Osteocyte (in vitro differentiated cells): ENCODE measurements around the gene THSD7A. TPM values are rescaled to one million over a fixed set of nuclear protein-coding genes. Genes with fewer than 3 reads are reported as not detected.

Experiments used
- DNase-seq: peaks from one replicate; pipeline ENCODE4 v3.0.0; 2021; ENCODE audit warnings: mixed read lengths; ENCODE audit not compliant: unreplicated experiment; ENCODE audit errors: extremely low spot score
- H3K27ac Mint-ChIP-seq: one replicate; pipeline ENCODE4 v1.8.0; 2021; ENCODE audit warnings: mild to moderate bottlenecking, mixed read lengths; ENCODE audit not compliant: unreplicated experiment
- H3K27me3 Mint-ChIP-seq: one replicate; pipeline ENCODE4 v1.8.0; 2021; ENCODE audit warnings: mixed read lengths; ENCODE audit not compliant: unreplicated experiment
- H3K36me3 Mint-ChIP-seq: one replicate; pipeline ENCODE4 v1.8.0; 2021; ENCODE audit warnings: mixed read lengths; ENCODE audit not compliant: unreplicated experiment
- H3K4me1 Mint-ChIP-seq: one replicate; pipeline ENCODE4 v1.8.0; 2021; ENCODE audit warnings: mixed read lengths; ENCODE audit not compliant: unreplicated experiment
- H3K4me3 Mint-ChIP-seq: one replicate; pipeline ENCODE4 v1.8.0; 2021; ENCODE audit warnings: mild to moderate bottlenecking, moderate library complexity, mixed read lengths; ENCODE audit not compliant: unreplicated experiment
- H3K9me3 Mint-ChIP-seq: one replicate; pipeline ENCODE4 v1.8.0; 2021; ENCODE audit warnings: mixed read lengths; ENCODE audit not compliant: unreplicated experiment
- CTCF ChIP-seq: fragments of 200-600 bp; sonication (generic); IDR thresholded peaks from 2 replicates; pipeline ENCODE4 v1.5.0; 2021; ENCODE audit warnings: antibody characterized with exemption, mild to moderate bottlenecking, moderate library complexity
- total RNA-seq: library from RNA; stranded (reverse); gene quantifications from 2 replicates; pipeline ENCODE4 v1.2.1, GENCODE V29; 2021

The THSD7A gene
- total RNA-seq, 1 donor from 2014 or later, result 2.0 TPM

DNA sequence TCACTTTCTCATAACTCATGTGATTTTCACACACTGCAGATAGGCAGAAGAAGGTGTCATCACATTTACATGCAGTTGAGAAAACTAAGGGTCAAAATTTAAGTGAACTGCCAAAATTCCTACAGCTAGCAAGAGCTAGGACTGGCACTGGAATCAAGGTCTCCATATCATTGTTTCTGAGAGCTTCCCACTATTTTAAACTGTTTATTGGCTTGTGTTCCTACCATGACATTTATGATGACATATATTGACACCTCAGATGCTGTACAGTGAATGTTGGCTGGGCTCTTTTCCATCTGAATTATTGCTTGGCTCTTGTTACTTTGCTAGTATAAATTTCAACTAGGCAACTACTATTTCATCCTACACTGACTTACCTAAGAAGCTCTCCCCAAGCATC, 2.0 kb downstream of the THSD7A start:
- DNase-seq, result no peak
- H3K4me3 Mint-ChIP-seq, result no peak overlapping the region
- peaks cover 27% of the 10 kb centered on the region for H3K27me3 Mint-ChIP-seq

DNA sequence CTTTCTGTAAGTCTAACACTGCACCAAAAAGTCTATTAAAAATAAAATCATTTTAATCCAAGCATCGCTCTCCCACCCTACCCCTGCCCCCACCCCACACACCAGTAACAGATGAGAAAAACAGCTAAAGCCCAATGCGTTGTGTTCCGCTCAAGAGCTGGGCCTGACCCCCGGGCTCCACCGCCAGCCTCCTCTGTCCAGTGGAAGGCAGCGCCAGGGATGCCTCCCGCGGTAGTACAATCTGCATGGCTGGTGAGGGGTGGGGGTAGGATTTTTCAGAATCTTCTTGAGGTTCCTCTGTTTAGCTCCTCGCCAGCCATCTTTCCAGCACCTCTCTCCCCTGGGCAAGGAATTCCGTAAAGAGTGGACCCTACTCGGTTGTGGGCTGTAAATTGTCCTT, 12.1 kb downstream of the THSD7A start:
- Mint-ChIP-seq H3K9me3 (no peaks in the 10 kb centered on the region), H3K4me1 (no peaks in the 10 kb centered on the region), H3K27ac (no peak overlapping the region), H3K27me3 (peaks cover 34% of the 10 kb centered on the region), H3K36me3 (peaks cover 2% of the 10 kb centered on the region), H3K4me3 (no peak overlapping the region)
- TF ChIP-seq CTCF, result no peak
- no peak for DNase-seq

More for the DNA sequence above, 2.0 kb downstream of the THSD7A start:
- Mint-ChIP-seq H3K27ac (no peak overlapping the region), H3K36me3 (no peaks in the 10 kb centered on the region), H3K4me1 (peaks cover 16% of the 10 kb centered on the region), H3K9me3 (no peaks in the 10 kb centered on the region)
- no peak for TF ChIP-seq CTCF

DNA sequence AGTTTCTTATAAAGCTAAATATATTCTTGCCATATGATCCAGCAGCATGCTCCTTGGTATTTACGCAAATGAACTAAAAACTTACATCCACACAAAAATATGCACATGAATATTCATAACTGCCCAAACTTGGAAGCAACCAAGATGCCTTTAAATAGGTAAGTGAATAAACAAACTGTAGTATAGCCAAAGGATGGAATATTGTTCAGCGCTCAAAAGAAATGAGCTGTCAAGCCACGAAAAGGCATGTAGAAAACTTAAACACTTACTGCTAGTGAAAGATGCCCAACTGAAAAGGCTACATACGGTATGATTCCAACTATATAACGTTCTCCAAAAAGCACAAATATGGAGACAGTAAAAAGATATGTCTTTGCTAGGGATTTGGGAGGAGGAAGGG, 12.7 kb downstream of the THSD7A start:
- H3K27ac Mint-ChIP-seq, result no peak overlapping the region
- no peak overlapping the region for H3K4me3 Mint-ChIP-seq
- peaks cover 2% of the 10 kb centered on the region for H3K36me3 Mint-ChIP-seq
- peaks cover 34% of the 10 kb centered on the region for H3K27me3 Mint-ChIP-seq
- no peaks in the 10 kb centered on the region for H3K4me1 Mint-ChIP-seq
- H3K9me3 Mint-ChIP-seq, result no peaks in the 10 kb centered on the region
- DNase-seq, result no peak
- TF ChIP-seq CTCF, result no peak

DNA sequence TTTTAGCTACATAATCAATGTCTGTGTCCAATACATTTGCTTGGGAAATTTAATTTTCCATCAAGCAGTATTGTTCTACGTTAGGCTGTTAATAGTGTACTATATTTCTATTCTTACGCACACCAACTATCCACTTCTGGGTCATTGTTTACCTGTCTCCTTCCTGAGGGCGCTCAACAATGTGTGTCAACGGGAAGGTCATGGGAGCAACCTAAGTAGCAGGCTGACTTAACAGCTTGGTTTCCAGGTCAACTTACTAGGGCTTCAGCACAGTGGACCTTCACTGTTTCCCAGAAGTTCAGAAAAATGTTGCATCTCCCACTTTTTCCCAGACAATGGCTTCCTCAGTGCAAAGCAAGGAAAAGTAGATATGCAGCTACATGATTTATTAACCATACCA, 13.7 kb downstream of the THSD7A start:
- no peak for DNase-seq
- Mint-ChIP-seq H3K9me3 (no peaks in the 10 kb centered on the region), H3K36me3 (peaks cover 2% of the 10 kb centered on the region), H3K27me3 (peaks cover 32% of the 10 kb centered on the region), H3K4me3 (no peak overlapping the region), H3K4me1 (no peaks in the 10 kb centered on the region), H3K27ac (no peak overlapping the region)
- no peak for TF ChIP-seq CTCF

DNA sequence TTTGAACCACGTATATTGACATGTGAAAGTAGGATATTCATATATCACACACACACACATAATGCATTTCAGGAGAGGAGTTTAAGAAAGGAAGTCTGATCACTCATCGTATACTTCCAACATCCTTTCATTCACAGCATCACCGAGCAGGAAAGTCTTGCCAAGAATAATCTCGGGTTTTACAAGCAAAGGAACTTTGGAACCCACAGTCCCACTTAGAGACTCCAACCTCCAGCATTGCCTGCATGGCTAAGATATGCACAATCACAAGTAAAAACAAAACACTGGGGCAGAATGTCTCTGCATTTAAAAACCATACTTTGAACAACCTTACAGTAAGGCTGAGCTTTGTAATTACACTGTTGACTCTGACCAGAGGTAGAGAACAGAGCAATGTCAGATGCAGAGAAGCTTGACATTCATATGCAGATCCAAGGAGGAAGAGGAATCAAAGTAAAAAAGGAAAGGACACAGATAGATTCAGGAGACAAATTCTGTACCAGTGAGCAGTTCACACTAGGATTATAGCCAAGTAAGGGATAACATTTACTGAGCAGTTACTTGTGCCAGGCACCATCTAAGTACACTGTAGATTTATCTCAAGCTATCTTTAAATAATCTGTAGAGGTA, 14.8 kb downstream of the THSD7A start:
- no peak overlapping the region for H3K4me3 Mint-ChIP-seq
- DNase-seq, result no peak
- H3K27me3 Mint-ChIP-seq, result peaks cover 32% of the 10 kb centered on the region
- H3K9me3 Mint-ChIP-seq, result no peaks in the 10 kb centered on the region
- H3K36me3 Mint-ChIP-seq, result peaks cover 2% of the 10 kb centered on the region
- TF ChIP-seq CTCF, result no peak
- H3K4me1 Mint-ChIP-seq, result no peaks in the 10 kb centered on the region
- H3K27ac Mint-ChIP-seq, result no peak overlapping the region
